Measurements from ENCODE around the gene CST3.
"Not testable (repeated sequence)": the region's sequence is repeated elsewhere in the genome, so short reads cannot be mapped to it uniquely, and the experiment has no call there.

Gene CST3, protein sequence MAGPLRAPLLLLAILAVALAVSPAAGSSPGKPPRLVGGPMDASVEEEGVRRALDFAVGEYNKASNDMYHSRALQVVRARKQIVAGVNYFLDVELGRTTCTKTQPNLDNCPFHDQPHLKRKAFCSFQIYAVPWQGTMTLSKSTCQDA

DNA sequence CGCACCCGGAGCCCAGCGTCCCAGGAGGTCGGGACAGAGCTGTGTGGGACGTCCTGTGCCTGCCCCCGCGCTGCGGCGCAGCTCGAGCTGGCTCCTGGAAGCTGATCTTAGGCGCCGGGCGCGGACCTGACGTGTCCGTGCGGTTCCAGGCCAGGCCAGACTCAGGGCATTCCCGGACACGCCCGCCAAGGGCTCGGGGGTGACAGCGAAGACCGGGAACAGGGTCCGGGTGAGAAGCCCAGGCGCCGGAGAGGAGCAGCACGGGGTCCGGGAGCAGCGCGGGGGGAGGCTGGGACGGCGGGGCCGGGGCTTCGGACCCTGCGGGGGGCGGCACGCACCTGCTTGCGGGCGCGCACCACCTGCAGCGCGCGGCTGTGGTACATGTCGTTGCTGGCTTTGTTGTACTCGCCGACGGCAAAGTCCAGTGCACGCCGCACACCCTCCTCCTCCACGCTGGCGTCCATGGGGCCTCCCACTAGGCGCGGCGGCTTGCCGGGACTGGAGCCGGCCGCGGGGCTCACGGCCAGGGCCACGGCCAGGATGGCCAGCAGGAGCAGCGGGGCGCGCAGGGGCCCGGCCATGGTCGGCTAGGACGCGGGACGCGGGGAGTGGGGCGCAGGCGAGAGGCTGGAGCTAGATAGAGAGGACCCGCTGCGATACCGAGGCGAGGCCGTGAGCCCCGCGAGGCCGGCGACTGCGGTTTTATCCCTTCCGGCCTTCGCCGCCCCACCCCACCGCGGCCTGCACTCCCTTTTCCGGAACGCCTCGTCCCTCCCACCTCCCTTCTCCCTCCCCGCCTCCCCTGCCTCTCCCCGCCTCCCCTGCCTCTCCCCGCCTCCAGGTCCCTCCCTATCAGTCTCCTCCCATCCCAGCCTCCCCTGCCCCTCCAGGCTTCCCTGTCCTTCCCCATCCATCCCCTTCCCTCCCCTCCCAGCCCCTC lies at the start of gene CST3:
TSS of gene CST3 (minus strand) at position 674 of the 940 bp plus-strand sequence. CDS start at position 581, 93 bp downstream.
- no peak for DNase-seq

DNA sequence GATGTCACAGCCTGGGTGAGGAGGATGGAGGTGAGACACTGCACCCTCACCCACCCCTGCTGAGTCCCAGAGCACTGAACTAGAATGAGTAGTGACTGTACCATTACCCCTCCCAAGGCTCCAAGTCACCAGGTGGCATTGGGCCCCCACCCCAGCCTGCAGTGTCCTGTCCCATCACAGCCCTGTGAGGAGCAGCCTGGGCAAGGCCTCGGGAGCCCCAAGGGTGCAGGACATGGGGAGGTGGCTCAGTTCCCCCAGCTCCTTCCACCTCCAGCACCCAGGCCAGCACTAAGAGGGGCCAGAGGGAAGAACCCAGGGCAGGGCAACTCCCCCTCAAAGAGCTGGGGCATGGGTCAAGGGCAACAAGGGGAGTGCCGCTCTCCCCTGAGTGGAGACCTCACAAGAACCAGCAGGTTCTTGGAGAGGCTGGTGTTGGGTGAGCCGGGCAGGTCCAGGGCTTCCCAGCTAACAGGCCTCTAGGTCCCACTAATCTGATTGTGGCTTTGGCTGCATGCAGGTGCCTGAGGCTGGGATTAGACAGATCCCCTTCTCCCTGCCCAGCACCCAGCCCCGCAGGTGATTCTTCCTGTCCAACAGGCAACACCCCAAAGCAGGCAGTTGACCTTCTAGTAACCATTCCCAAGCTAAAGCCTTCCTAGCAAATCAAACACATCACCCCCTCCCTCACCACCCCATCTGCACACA lies 48.4 kb upstream of the CST3 start:
- no peak for DNase-seq

DNA sequence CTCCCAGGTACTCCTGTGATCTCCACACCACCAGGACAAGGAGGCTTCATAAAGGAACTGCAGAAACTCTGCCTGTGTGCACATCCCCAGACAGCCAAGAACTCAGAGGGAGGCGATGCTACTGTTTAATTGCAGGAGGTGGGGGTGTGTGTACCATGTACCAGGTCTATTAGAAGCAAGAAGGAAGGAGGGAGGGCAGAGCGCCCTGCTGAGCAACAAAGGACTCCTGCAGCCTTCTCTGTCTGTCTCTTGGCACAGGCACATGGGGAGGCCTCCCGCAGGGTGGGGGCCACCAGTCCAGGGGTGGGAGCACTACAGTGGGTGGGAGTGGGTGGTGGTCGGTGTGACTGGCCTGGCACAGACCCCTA lies 47.8 kb upstream of the CST3 start:
- DNase-seq: not testable (repeated sequence)

DNA sequence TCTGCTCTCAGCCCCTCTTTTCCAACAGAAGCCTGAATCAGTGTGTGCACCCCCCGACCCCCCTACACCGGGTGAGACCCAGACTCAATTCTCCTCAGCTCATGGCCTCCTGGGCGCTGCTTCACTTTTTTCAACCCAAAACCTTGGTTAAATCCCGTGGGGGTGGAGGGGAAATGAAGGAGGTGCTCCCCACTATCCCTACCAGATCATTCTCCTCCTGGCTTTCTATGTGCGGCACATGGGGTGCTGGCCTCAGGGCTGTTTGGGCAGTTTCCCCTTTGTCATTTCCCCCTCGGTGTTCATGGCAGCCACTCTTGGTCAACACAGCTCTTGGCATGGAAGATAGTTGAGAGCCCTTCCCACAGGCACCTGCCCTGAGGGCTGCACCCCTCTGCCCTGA lies 46.5 kb upstream of the CST3 start:
- no peak for DNase-seq

DNA sequence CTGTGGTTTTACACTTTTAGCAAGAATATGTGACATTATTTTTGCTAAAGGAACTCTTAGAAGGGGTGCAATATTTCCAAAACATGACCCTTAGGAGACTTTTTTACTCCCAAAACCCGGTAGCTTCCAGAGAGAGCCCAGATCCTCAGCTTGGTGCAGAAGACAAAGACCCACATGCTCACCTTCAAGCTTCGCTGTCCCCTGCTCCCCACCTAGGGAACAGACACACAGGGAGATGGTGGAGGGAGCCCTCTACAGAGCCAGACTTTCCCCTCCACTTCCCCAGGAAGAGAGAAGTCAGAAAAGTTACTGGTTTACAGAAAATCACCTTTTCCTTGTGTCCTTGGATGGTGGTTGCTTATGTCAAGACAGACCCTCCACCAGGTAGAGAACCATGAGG lies 46.1 kb upstream of the CST3 start:
- no peak for DNase-seq

DNA sequence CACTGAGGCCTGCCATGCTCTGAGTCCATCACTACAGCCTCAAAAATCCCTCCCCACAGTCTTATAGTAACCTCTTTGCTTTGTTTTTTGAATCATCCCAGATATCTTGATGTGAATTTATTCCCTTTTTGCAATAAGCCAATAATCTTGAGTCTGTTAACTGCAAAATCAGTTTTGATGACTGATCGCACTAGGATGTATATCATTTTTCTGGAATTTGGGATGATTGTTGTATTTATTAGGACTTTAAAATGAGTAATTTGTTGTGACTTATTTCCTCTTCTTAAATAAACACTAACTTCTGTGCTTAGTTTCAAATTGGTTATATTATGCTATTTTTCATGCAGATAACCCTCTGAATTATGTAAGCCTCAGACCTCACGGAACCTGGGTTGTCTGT lies 45.5 kb upstream of the CST3 start:
- DNase-seq: no peak

DNA sequence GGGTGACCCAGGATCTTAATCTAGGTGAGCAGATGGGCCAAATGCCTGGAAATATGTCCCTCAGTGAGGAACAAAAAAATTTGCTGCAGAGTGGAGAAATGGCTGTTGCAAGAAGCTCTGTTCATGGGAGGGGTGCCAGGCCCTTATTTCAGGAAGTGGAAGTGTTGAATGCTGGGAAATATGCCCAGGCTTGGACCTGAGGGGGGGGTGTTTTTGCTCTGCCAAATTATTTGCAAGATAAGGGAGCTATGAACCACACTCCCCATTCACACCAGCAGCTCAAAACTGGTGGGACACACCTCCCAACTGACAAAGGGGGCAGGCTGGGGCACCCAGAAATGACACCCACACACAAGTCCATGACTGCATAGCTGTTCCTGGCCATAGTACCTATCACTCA lies 42.4 kb upstream of the CST3 start:
- no peak for DNase-seq

DNA sequence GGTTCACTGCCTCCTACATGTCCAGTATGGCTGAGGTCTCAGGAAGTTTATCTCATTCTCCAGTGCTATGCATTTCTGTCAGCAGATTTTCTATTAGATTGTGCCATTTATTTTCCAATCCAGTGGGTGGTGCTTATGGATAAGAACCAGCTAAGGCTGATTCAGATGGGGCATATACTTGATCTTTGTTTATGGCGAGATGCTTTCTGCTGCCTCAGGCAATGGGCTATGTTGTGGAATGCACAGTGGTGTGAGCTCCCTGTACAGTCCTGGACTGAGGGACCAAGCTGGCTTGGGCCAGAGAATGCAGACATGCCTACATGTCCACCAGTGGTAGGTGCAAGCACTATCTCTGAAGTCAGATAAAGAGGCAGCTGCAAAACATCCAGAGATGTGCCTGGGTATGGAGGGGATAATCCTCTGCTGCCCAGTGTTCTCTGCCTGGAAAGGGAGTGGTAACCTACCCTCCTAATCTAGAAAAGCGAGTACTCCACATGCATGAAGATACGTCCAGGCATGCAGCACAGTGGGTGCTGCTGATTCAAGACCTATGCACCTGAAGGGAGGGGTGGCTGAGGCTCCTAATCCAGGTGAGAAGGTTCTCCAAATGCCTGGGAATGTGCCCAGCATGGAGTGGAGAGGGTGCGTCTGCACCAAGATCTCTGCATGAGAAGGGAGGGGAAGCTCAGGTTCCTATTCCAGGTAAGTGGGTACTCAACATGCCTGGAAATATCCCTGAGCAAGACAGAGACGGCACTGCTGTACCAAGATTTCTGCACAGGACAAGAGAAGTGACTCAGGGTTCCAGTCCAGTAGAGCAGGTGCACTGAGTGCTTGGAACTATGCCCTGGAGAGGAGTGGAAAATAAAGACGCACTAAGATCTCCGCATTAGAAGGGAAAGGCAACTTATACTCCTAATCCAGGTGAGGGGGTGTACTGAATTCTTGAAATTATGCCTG lies 41.7 kb upstream of the CST3 start:
- DNase-seq: no peak

DNA sequence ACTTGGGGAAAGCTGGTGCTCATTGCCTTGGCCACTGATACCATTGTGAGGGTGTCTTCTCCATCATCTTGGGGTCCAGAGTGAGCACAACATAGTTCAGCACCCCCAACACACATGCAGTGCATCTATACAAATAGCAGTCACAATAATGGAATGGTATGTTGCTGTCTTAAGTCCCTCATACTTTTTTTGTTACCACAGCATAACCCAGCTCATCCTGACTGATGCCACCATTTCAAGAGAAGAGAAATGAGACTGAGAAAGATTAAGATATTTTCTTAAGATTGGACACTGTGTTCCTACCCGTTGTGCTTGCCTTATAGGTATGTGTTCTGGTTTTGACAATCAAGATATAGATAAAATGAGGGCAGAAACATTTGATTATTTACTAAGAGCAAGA lies 35.5 kb upstream of the CST3 start:
- DNase-seq: no peak

DNA sequence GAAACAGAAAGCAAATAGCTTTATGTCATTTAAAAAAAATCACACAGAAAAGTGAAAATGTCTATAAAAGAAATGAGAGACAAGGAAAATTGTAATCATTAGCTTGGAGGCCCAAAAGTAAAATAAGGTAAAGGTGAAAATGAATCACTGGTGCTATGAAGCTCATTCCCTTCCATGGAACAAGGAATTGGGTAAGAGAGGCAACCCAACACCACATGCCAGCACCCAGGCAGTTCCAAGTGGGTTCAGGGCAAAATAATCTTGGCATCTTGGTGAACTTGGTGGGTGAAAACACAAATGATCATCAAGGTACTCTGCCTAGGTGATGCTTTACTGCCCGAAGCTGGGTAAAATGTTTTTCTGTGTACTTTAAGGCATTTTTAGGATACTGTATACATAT lies 34.4 kb upstream of the CST3 start:
- no peak for DNase-seq

DNA sequence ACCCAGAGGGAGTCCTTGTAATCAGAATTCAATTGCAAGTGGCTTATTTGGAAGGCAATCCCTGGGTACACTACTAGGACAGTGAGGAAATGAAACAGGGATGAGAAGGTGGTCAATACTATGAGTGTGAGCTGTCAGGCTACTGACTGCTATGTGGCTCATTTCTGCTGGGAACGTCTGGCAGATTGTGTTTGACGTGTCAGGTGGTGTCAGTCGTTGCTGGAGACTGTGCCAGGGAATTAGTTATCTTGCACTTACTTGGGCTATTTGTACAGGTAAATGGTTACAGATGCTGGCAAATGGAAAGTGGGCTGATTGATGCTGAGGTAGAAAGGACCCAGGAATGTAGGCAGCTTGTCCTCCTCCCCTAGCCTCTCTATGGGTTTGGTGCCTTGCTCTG lies 33.7 kb upstream of the CST3 start:
- DNase-seq: no peak

DNA sequence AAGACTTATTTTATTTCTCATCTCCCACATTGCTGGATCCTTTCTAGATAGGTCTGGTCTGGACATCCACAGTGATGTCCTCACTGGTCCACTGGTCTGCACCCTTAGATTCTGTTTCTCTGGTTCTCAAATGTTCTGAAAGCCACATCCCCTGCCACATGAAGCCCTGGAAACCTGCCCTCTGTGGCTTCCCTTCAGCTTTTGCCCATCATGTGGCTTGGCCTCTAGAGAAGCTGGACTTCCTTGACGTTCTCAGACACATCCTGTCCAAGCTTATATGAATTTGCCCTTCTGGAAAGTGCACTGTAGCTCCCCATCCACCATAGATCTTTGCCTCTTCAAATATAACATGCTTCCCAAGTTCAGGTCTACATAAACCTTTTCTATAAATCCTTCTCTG lies 32.6 kb upstream of the CST3 start:
- DNase-seq: no peak

DNA sequence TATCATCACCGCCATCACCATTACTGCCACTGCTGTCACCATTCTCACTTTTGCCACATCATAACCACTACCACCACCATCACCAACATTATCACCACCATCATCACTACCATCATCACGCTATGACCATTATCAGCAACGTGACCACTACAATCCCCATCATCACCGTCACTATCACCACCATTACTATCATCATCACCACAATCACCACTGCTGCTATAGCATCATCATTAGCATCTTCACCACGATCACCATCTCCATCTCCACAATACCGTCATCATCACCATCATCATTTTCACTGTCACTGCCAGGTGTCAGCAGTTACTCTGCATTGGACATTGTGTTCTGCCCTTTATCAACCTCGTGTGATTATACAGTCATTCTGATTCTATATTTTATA lies 32.1 kb upstream of the CST3 start:
- no peak for DNase-seq

DNA sequence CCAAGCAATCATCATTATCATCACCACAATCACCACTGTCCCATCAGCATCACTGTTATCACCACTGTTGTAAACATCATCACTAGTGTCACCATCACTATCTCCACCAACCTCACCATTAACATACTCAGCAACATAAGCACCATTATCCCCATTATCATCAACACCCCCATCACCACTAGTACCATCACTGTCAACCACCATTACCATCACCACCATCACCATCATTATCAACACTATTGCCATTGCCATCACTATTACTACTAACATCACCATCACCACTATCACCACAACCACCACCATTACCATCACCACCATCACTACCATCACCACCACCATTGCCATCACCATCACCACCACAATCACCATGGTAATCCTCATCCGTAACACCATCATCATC lies 31.6 kb upstream of the CST3 start:
- no peak for DNase-seq

DNA sequence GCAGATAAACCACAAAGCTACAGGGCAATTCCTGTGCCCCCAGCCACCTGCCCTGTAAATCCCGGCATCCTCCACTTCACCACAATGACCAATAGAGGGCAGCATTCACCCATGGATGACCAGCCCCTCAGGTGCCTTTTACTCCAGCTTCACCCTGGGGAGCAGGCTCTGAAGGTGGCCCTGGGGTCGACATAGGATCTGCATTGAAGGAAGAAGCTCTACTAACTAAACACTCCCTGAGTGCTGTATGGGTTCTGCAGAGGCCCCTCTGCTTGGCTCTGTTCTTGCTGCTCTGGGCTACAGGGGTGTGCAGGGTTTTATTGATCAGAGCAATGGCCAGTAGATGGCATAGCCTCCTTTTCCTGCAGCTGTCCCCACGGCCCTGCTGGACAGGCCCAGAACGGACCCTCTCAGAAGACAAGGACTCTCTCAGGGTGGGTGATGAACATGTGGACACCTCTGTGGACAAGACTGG lies 30.8 kb upstream of the CST3 start:
- no peak for DNase-seq

DNA sequence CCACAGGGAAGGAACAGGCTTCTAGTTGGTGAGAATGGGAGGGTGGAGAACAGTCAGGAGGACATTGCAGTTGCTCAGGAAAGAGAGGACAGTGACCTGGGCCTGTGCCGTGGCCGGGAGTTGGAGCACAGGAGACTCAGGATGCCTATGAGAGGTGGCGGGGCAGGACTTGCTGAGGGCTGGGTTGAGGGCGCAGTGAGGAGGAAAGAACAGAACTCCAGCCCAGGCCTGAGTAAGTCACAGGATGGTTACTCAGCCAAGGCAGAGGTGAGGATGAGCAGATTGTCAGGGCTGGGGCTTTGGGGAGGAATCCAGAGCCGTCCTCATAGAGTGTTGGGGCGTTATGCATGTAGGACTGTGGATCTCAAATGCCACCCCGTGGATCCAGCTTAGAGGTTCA lies 29.9 kb upstream of the CST3 start:
- no peak for DNase-seq

DNA sequence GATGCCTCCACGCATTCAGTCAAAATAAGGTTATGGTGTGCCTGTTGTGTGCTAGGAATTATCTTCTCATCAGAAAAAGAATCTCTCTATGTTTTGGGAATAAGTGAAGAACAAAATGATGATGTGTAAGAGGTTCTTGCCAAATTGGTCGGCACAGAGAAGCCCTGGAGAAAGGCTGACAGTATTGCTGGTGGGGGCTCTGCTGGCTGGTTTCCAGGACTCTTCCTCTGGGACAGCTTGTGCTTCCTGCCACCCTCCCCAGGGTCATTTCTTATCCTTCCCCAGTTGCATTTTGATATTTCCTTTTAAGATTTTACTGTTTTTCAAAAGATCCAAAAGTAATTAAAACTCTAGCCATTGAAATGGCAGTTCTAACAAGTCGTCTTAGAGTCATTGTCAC lies 28.9 kb upstream of the CST3 start:
- DNase-seq: no peak

DNA sequence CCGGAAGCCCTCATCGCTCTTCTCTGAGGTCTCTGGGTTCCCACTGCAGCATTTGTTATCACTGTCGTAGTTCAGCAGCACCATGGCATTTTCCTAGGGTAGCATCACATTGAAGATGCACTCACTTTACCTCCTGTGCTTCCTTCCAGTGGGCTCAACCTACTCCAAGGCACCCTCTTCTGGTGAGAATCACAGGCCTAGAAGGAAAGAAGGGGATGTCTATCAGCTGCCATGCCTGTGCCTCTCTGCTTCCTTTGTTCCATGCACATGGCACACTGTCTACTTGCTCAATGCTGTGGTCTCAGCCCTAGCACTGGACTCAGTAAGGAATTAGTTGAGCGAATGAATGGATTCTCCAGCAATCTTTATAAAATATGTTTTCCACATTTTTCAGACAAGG lies 28.4 kb upstream of the CST3 start:
- no peak for DNase-seq

DNA sequence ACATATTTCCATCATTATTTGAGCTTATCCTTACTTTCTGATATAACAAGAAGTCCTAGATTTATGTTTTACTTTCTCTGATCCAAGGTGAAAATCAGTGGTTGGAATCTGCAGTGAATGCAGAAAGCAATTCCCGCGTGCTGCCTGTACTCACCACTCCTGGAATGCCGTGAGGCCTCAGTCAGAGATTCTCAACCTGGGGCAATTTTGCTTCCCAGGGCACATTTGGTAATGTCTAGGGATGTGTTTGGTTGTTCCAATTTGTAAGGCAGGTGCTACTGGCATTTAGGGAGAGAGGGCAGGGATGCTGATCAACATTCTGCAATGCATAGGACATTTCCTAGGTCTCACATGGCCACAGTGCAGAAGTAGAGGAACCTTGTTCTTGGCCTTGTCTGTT lies 27.2 kb upstream of the CST3 start:
- no peak for DNase-seq

DNA sequence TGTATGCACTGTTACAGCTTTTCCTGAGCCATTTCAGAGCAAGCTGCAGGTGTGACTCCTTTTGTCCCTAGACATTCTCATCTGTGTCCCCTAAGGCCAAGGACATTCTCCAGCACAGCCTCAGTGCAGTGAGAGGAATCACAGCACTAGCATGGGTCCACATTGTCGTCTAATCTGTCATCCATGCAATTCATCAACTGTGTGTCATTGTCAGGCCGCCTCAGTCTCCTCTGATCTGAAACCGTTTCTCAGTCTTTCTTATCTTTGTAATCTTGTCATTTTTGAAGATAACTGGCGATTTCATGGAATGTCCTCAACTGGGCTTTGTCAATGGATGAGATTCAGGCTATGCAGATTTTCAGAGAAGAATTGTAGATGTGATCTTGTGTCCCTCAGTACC lies 26.3 kb upstream of the CST3 start:
- not testable (repeated sequence) for DNase-seq

DNA sequence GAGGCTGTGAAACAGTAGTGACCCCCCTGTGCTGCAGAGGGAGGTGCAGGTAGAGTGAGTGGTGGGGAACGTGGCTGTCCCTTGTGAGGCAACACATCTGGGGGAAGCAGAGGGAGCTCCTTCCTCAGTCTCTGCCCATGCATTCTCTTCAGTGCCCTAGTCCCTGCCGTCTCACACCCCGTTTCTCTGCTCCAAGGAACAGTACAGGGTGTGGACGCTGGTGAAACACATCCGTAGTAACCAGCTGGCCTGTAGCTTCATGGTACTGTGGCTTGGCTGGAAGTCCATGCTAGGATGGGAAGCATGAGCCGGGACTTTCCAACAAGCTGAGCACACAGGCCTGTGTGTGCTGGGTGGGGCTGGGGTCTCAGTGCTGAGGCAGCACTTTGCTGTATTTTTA lies 25.4 kb upstream of the CST3 start:
- DNase-seq: no peak

DNA sequence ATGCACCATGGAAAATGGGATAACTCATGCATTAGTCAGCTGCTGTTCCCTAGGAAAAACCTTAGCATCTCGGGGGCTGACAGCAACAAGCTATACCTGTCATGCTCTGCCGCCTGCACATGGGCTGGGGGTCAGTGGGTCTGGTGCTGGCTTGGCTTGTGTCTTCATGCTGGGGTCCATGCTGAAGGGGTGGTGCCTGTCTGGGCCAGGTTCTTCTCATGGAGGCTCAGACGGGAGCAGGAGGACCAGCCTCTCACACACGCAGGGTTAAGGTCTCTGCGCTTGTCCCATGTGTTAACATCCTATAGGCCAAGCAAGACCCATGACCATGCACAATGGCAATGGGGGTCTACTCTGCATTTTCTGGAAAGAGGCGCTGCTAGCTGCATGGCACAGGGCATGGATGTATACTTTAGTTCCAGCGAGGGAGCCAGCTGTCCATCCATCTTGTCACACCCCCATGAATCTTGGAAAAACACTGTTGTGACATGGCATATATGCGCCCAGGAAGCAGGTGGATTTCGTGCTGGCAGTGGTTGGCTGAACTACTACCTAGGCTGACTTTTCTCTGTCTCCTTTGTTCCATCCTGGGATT lies 24.6 kb upstream of the CST3 start:
- DNase-seq: no peak
